ENCODE measurements around the gene CPE. TPM values are rescaled to one million over a fixed set of nuclear protein-coding genes. Genes with fewer than 3 reads are reported as not detected.

Gene CPE
- total and polyA plus RNA-seq, 10 of the 15 experiments (the other 5 are each of a cell fraction or from before 2014, with no cell fraction given): 0.05 to 0.14 TPM; not detected in 8

GRCh38 chr4:165449333-165449732 lies 70.5 kb downstream of the CPE start:
- intact Hi-C loops (cut with micrococcal nuclease; ENCODE audit: unreplicated experiment): no loop called here
- Histone ChIP-seq H3K9ac (ENCODE audit: control insufficient read depth, insufficient read depth, low read length) (no peak overlapping the region), H3K4me1 (ENCODE audit: control insufficient read depth, insufficient read depth, low read length) (no peaks in the 10 kb centered on the region), H3K9me3 (replicated peaks; ENCODE audit: control insufficient read depth, insufficient read depth, low read length) (no peaks in the 10 kb centered on the region), H2AFZ (ENCODE audit: control insufficient read depth, low read depth, low read length) (no peak overlapping the region), H3K4me3 (no peak overlapping the region), H4K20me1 (ENCODE audit: control insufficient read depth, insufficient read depth) (no peaks in the 10 kb centered on the region), H3K79me2 (ENCODE audit: control insufficient read depth, insufficient read depth, low read length) (no peaks in the 10 kb centered on the region), H3K27ac (ENCODE audit: control insufficient read depth, insufficient read depth) (no peak overlapping the region), H3K4me2 (ENCODE audit: control insufficient read depth, insufficient read depth) (no peak overlapping the region), H3K36me3 (ENCODE audit: control insufficient read depth in 2 of 2, insufficient read depth in 2 of 2, low read length in 1 of 2) (no peaks in the 10 kb centered on the region), H3K27me3 (replicated peaks in 1 of 2; ENCODE audit: control insufficient read depth in 2 of 2, insufficient read depth in 2 of 2, low read length in 1 of 2) (no peaks in the 10 kb centered on the region)
- TF ChIP-seq NFYB (IDR thresholded peaks at IDR 0.05; ENCODE audit: insufficient read depth, low read depth, low read length): no peak
- TF ChIP-seq ZZZ3 (IDR thresholded peaks at IDR 0.05; ENCODE audit: control insufficient read depth, insufficient read length, low read depth): no peak
- TF ChIP-seq ATF2 (IDR thresholded peaks at IDR 0.05; ENCODE audit: low read length): no peak
- TF ChIP-seq MYB (IDR thresholded peaks at IDR 0.05; ENCODE audit: borderline replicate concordance, low read depth, low read length): no peak
- TF ChIP-seq MLLT1 (IDR thresholded peaks at IDR 0.05): no peak
- TF ChIP-seq RELB (IDR thresholded peaks at IDR 0.05; ENCODE audit: low read depth): no peak
- no peak for TF ChIP-seq IRF4 (IDR thresholded peaks at IDR 0.05; ENCODE audit: low read depth, low read length)
- no peak for TF ChIP-seq RCOR1 (conservative IDR thresholded peaks at IDR 0.05; ENCODE audit: low read depth, low read length)
- TF ChIP-seq HDGF (IDR thresholded peaks at IDR 0.05): no peak
- no peak for TF ChIP-seq DPF2 (IDR thresholded peaks at IDR 0.05)
- no peak for TF ChIP-seq CHD4 (IDR thresholded peaks at IDR 0.05)
- CTCF ChIA-PET: no interaction called here
- SMC1A ChIA-PET (ENCODE audit: uncharacterized antibody, unreplicated experiment): no interaction called here
- WGBS (ENCODE audit: insufficient coverage, insufficient replicate concordance, low lambda C conversion rate, missing lambda C conversion rate): 37% methylated on average over 6 of the region's 6 CpGs
- DNase-seq (ENCODE audit: low read depth, low spot score) (no peak), ATAC-seq (no peak), FAIRE-seq (no peak)
- in situ Hi-C loops (cut with MboI): no loop called here
- POLR2A ChIA-PET: no interaction called here
- RAD21 ChIA-PET (ENCODE audit: unreplicated experiment): no interaction called here
- BruUV-seq (replicated peaks): no TSS peak

Measured in GM12878 (cell line).